H4 (cell line): ENCODE data around the gene RBMS2. TPM values are rescaled to one million over a fixed set of nuclear protein-coding genes. Genes with fewer than 3 reads are reported as not detected.
A peak's percentile ranks its signal among the peaks of the same experiment; 100 is the strongest.

Experiments used
- DNase-seq: peaks from one replicate; pipeline ENCODE4 v3.0.0-alpha.2; 2015; ENCODE audit warnings: low spot score
- total RNA-seq: library from RNA; depleted of rRNA; stranded (reverse); fragments of >200 nt; shearing (Covaris generic); gene quantifications from 2 replicates; pipeline ENCODE4 v1.2.3, GENCODE V29; 2014; rRNA removed

The RBMS2 gene
- total RNA-seq, 1 experiment from 2014 or later = 11.6 TPM

GRCh38 chr12:56631790-56632700 is 110.4 kb downstream of the RBMS2 start:
- DNase-seq = peak; percentile 22

- no peak for DNase-seq
These were observed 111.3 kb downstream of the RBMS2 start for GRCh38 chr12:56632701-56633467.

GRCh38 chr12:56633468-56634241 is 112.0 kb downstream of the RBMS2 start:
- DNase-seq = no peak

GRCh38 chr12:56634242-56634836 is 112.7 kb downstream of the RBMS2 start:
- no peak for DNase-seq

GRCh38 chr12:56634837-56635791 is 113.5 kb downstream of the RBMS2 start:
- peak; percentile 89 for DNase-seq

GRCh38 chr12:56635806-56636674 is 114.4 kb downstream of the RBMS2 start:
- DNase-seq = peak; percentile 84

- DNase-seq = peak; percentile 99
These were observed 115.3 kb downstream of the RBMS2 start for GRCh38 chr12:56636675-56637540.

GRCh38 chr12:56637621-56638020 is 116.0 kb downstream of the RBMS2 start:
- no peak for DNase-seq

GRCh38 chr12:56641219-56641618 is 119.6 kb downstream of the RBMS2 start:
- DNase-seq = no peak

GRCh38 chr12:56644654-56645053 is 123.0 kb downstream of the RBMS2 start:
- DNase-seq = no peak

- no peak for DNase-seq
These were observed 123.6 kb downstream of the RBMS2 start for GRCh38 chr12:56645201-56645716.

Other genes with a start within 250 kb of the RBMS2 start
- 122 and 155 TPM in 2 replicates for gene CS, start 221.5 kb upstream of the RBMS2 start, total RNA-seq
- 142 and 167 TPM in 2 replicates for gene CNPY2, start 205.8 kb upstream of the RBMS2 start, total RNA-seq
- gene PAN2, start 187.8 kb upstream of the RBMS2 start, total RNA-seq = 11.8 and 16.4 TPM in 2 replicates
- 0.23 TPM in 1 of 2 replicates, not detected in the other for gene IL23A, start 182.9 kb upstream of the RBMS2 start, total RNA-seq
- gene STAT2, start 161.7 kb upstream of the RBMS2 start, total RNA-seq = 125 and 159 TPM in 2 replicates
- gene APOF, start 159.0 kb upstream of the RBMS2 start, total RNA-seq = not detected in 2 replicates
- gene TIMELESS, start 72.4 kb upstream of the RBMS2 start, total RNA-seq = 9.8 and 12.7 TPM in 2 replicates
- gene MIP, start 67.2 kb upstream of the RBMS2 start, total RNA-seq = 0.17 TPM in 1 of 2 replicates, not detected in the other
- 1.6 and 1.8 TPM in 2 replicates for gene SPRYD4, start 53.2 kb upstream of the RBMS2 start, total RNA-seq
- not detected in 2 replicates for gene GLS2, start 33.7 kb upstream of the RBMS2 start, total RNA-seq
- gene BAZ2A, start 108.5 kb downstream of the RBMS2 start, total RNA-seq = 22.2 and 28.4 TPM in 2 replicates
- 765 and 888 TPM in 2 replicates for gene ATP5F1B, start 124.2 kb downstream of the RBMS2 start, total RNA-seq
- gene PTGES3, start 166.5 kb downstream of the RBMS2 start, total RNA-seq = 139 and 202 TPM in 2 replicates
- 1,775 and 1,870 TPM in 2 replicates for gene NACA, start 203.5 kb downstream of the RBMS2 start, total RNA-seq
- 51.1 and 51.7 TPM in 2 replicates for gene PRIM1, start 230.5 kb downstream of the RBMS2 start, total RNA-seq
- gene HSD17B6, start 241.5 kb downstream of the RBMS2 start, total RNA-seq = 1.1 and 1.3 TPM in 2 replicates